ENCODE measurements around the gene KIFBP.

KIFBP gene

GRCh38 chr10:68959695-68960527, 28.7 kb upstream of the KIFBP start:
- TF ChIP-seq ZBTB7A (IDR thresholded peaks at IDR 0.05; ENCODE audit: low read depth) (no peak), CEBPB (IDR thresholded peaks at IDR 0.05) (no peak), CREB1 (IDR thresholded peaks at IDR 0.05; ENCODE audit: low read depth) (no peak), FOXM1 (IDR thresholded peaks at IDR 0.05; ENCODE audit: borderline replicate concordance, low read depth) (no peak), NFIC (IDR thresholded peaks at IDR 0.05) (no peak), RAD21 (IDR thresholded peaks at IDR 0.05; ENCODE audit: low read depth) (no peak), EGR1 (IDR thresholded peaks at IDR 0.05) (no peak), USF1 (IDR thresholded peaks at IDR 0.05) (no peak), EP300 (IDR thresholded peaks at IDR 0.05; ENCODE audit: borderline replicate concordance) (no peak), YY1 (IDR thresholded peaks at IDR 0.05; ENCODE audit: low read depth) (no peak), TEAD4 (IDR thresholded peaks at IDR 0.05) (no peak), TAF1 (IDR thresholded peaks at IDR 0.05; ENCODE audit: low read depth) (no peak)
- TF ChIP-seq, protein P1, sequence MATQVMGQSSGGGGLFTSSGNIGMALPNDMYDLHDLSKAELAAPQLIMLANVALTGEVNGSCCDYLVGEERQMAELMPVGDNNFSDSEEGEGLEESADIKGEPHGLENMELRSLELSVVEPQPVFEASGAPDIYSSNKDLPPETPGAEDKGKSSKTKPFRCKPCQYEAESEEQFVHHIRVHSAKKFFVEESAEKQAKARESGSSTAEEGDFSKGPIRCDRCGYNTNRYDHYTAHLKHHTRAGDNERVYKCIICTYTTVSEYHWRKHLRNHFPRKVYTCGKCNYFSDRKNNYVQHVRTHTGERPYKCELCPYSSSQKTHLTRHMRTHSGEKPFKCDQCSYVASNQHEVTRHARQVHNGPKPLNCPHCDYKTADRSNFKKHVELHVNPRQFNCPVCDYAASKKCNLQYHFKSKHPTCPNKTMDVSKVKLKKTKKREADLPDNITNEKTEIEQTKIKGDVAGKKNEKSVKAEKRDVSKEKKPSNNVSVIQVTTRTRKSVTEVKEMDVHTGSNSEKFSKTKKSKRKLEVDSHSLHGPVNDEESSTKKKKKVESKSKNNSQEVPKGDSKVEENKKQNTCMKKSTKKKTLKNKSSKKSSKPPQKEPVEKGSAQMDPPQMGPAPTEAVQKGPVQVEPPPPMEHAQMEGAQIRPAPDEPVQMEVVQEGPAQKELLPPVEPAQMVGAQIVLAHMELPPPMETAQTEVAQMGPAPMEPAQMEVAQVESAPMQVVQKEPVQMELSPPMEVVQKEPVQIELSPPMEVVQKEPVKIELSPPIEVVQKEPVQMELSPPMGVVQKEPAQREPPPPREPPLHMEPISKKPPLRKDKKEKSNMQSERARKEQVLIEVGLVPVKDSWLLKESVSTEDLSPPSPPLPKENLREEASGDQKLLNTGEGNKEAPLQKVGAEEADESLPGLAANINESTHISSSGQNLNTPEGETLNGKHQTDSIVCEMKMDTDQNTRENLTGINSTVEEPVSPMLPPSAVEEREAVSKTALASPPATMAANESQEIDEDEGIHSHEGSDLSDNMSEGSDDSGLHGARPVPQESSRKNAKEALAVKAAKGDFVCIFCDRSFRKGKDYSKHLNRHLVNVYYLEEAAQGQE (IDR thresholded peaks at IDR 0.05; ENCODE audit: low read depth) = no peak
- TF ChIP-seq, protein P2, sequence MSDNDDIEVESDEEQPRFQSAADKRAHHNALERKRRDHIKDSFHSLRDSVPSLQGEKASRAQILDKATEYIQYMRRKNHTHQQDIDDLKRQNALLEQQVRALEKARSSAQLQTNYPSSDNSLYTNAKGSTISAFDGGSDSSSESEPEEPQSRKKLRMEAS (IDR thresholded peaks at IDR 0.05) = no peak

GRCh38 chr10:68963151-68963550, 25.5 kb upstream of the KIFBP start:
- no peak for TF ChIP-seq TAF1 (IDR thresholded peaks at IDR 0.05; ENCODE audit: low read depth)

- TF ChIP-seq USF1 (IDR thresholded peaks at IDR 0.05) = no peak
- TF ChIP-seq TAF1 (IDR thresholded peaks at IDR 0.05; ENCODE audit: low read depth) = no peak
- TF ChIP-seq TCF12 (IDR thresholded peaks at IDR 0.05; ENCODE audit: low read depth) = no peak
- TF ChIP-seq YY1 (IDR thresholded peaks at IDR 0.05; ENCODE audit: low read depth) = no peak
- no peak for TF ChIP-seq FOXM1 (IDR thresholded peaks at IDR 0.05; ENCODE audit: borderline replicate concordance, low read depth)
- no peak for TF ChIP-seq TEAD4 (IDR thresholded peaks at IDR 0.05)
- TF ChIP-seq, protein P1 (IDR thresholded peaks at IDR 0.05; ENCODE audit: low read depth) = no peak
- no peak for TF ChIP-seq EP300 (IDR thresholded peaks at IDR 0.05; ENCODE audit: borderline replicate concordance)
- TF ChIP-seq ZBTB7A (IDR thresholded peaks at IDR 0.05; ENCODE audit: low read depth) = no peak
These were observed 14.6 kb upstream of the KIFBP start for GRCh38 chr10:68973975-68974374.

- TF ChIP-seq YY1 (IDR thresholded peaks at IDR 0.05; ENCODE audit: low read depth) (no peak), FOXM1 (IDR thresholded peaks at IDR 0.05; ENCODE audit: borderline replicate concordance, low read depth) (no peak), TEAD4 (IDR thresholded peaks at IDR 0.05) (no peak), CEBPB (IDR thresholded peaks at IDR 0.05) (no peak), RAD21 (IDR thresholded peaks at IDR 0.05; ENCODE audit: low read depth) (no peak), TAF1 (IDR thresholded peaks at IDR 0.05; ENCODE audit: low read depth) (no peak), CREB1 (IDR thresholded peaks at IDR 0.05; ENCODE audit: low read depth) (no peak), EP300 (IDR thresholded peaks at IDR 0.05; ENCODE audit: borderline replicate concordance) (no peak), EGR1 (IDR thresholded peaks at IDR 0.05) (no peak)
- TF ChIP-seq, protein P2 (IDR thresholded peaks at IDR 0.05) = no peak
These were observed 7.5 kb upstream of the KIFBP start for GRCh38 chr10:68981074-68981473.

GRCh38 chr10:68982389-68982788, 6.2 kb upstream of the KIFBP start:
- TF ChIP-seq EP300 (IDR thresholded peaks at IDR 0.05; ENCODE audit: borderline replicate concordance) (no peak), ZBTB7A (IDR thresholded peaks at IDR 0.05; ENCODE audit: low read depth) (no peak), RAD21 (IDR thresholded peaks at IDR 0.05; ENCODE audit: low read depth) (no peak), EGR1 (IDR thresholded peaks at IDR 0.05) (no peak), NFIC (IDR thresholded peaks at IDR 0.05) (no peak), YY1 (IDR thresholded peaks at IDR 0.05; ENCODE audit: low read depth) (no peak), TCF12 (IDR thresholded peaks at IDR 0.05; ENCODE audit: low read depth) (no peak), USF1 (IDR thresholded peaks at IDR 0.05) (no peak)
- TF ChIP-seq, protein P1 (IDR thresholded peaks at IDR 0.05; ENCODE audit: low read depth) = no peak
- TF ChIP-seq, protein P2 (IDR thresholded peaks at IDR 0.05) = no peak
